GM18909 (cell line): ENCODE measurements around the gene SELENOI.

Source experiments
- ATAC-seq: cut with Tn5 transposase; IDR thresholded peaks from one replicate; pipeline ENCODE4 v1.9.1; 2021; ENCODE audit warnings: mild to moderate bottlenecking; ENCODE audit not compliant: unreplicated experiment, poor library complexity

Gene SELENOI

GRCh38 chr2:26442707-26443106 lies 96.8 kb downstream of the SELENOI start:
- ATAC-seq = no peak

- ATAC-seq = no peak
These were observed 98.3 kb downstream of the SELENOI start for GRCh38 chr2:26444236-26444635.
